Measurements from ENCODE around the gene LAMA3.
A peak's percentile ranks its signal among the peaks of the same experiment; 100 is the strongest.

The LAMA3 gene

DNA sequence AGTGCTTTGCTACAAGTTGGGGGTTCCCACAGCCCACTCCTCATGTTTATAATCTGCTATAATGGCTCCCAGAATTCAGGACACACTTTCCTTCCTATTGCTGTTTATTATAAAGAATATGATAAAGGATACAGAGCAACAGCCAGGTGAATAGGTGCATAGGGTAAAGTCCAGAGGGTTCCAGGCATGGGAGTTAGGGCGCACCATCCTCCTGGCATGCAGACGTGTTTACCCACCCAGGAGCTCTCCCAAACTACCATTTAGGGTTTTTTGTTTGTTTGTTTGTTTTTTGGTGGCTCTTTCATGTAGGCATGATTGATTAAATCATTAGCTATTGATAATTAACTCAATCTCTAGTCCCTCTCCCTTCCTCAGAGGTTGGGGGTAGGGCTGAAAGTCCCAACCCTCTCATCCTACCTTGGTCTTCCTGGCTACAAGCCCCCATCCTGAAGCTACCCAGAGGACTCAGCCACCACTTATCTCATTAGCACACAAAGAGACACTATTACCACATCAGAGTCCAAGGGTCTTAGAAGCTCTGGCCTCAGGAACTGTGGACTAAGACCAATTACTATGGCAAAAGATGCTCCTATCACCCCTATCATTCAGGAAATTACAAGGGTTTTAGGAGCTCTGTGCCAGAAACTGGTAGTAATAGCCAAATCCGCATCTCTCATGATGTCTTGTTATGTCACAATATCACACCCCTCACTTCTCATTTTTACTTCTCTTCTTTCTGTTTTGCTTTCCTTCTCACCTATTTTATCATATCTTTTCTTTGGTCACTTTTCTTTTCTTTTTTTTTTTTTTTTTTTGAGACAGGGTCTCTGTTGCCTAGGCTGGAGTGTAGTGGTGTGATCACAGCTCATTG is 170.4 kb downstream of the LAMA3 start:
- DNase-seq: no peak

GRCh38 chr18:23861326-23861725 is 172.1 kb downstream of the LAMA3 start:
- no peak for DNase-seq

- no peak for DNase-seq
These were observed 172.7 kb downstream of the LAMA3 start for GRCh38 chr18:23861805-23862470.

- no peak for DNase-seq
These were observed 175.4 kb downstream of the LAMA3 start for GRCh38 chr18:23864624-23865023.

DNA sequence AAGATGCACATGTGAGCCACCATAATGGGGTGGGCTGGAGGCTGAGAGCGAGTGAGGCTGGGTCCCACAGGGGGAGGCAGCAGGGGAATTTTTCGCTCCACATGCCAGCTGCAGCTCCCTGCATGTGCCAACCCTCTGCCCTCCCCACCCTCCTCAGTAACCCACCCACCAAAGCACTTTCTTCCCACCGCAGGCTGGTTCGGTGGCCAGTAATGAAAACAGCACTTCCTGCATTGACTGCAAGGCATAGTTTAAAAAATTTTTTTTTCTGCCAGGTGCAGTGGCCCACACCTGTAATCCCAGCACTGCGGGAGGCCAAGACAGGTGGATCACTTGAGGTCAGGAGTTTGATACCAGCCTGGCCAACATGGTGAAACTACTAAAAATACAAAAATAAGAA is 177.8 kb downstream of the LAMA3 start:
- no peak for DNase-seq

- peak in 1 of 2 experiments; percentile 48 for DNase-seq
These were observed 179.0 kb downstream of the LAMA3 start for GRCh38 chr18:23868136-23868785.

GRCh38 chr18:23870676-23871380 is 181.6 kb downstream of the LAMA3 start:
- no peak for DNase-seq

DNA sequence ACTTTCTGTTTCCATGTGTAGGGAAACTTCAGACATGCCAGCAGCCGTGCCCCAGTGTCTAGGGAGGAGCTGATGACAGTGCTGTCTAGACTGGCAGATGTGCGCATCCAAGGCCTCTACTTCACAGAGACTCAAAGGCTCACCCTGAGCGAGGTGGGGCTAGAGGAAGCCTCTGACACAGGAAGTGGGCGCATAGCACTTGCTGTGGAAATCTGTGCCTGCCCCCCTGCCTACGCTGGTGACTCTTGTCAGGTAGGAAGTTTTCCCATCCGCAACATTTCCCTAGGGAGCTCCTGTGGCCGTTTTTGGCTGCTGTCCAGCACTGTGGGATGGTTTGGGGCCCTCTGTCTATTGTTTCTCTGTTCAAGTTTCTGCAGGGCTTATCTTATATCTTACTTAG is 182.2 kb downstream of the LAMA3 start:
- DNase-seq: no peak

GRCh38 chr18:23872701-23873550 is 183.7 kb downstream of the LAMA3 start:
- DNase-seq: no peak

DNA sequence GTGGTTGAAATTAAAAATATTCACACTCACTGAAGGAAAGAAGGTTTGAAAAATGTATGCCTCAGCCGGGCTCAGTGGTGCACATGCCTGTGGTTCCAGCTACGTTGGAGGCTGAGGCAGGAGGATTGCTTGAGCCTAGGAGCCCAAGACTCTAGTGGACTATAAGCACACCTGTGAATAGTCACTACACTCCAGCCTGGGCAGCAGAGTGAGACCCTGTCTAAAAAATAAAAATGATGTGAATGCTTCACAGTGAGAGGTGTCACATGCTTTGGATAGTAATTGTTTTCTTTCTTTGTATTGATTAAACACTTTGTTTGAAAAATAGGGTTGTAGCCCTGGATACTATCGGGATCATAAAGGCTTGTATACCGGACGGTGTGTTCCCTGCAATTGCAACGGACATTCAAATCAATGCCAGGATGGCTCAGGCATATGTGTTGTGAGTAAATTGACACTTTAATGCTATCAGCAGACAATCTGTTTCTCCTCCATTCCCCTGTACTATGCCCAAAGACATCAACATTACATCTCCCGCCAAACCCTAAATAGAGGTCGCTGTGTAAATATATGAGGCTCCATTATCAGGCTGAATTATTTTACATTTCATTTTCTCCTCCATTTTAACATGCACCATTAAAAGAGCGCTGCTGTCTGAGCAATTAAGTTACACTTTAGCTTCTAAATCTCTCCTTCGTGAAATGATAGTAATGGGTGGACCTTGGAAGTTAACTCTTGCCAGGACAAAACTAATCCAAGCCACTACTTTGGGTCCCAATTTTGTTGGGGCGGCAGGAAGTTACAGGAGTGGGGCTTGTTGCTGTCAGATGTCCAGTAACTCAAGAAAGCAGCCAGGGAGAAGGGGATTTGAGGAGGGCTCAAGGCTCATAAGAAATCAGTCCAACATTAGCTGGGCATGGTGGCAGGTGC is 187.0 kb downstream of the LAMA3 start:
- no peak for DNase-seq

- no peak for DNase-seq
These were observed 187.7 kb downstream of the LAMA3 start for GRCh38 chr18:23876921-23877320.

- no peak for DNase-seq
These were observed 188.1 kb downstream of the LAMA3 start for GRCh38 chr18:23877371-23877770.

DNA sequence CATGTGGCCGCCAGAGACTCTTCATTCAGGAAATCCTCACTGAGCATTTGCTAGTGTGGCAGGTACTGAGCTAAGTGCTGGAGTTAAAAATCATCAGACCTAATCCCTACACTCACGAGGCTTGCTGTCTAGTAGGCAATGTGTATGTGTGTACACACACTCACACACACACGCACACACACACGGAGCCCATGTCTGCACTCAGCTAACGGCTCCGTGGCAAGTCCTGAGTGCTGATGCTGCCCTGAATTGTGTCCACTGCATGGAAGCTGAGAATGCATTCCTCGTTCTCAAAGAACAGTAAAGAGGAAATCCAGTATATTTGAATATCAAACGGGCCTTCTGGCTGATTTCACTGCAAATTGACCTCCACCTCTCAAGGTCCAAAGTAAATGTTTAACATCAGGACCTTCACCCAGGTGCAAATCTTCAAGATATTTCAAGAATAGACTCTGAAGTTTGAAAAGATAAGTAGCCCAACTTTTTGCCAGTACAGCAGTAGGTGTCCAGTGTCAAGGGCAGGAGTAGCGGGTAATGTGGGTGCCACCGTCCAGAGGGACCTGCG is 189.2 kb downstream of the LAMA3 start:
- no peak for DNase-seq

- DNase-seq: no peak
These were observed 189.9 kb downstream of the LAMA3 start for GRCh38 chr18:23879126-23879525.

DNA sequence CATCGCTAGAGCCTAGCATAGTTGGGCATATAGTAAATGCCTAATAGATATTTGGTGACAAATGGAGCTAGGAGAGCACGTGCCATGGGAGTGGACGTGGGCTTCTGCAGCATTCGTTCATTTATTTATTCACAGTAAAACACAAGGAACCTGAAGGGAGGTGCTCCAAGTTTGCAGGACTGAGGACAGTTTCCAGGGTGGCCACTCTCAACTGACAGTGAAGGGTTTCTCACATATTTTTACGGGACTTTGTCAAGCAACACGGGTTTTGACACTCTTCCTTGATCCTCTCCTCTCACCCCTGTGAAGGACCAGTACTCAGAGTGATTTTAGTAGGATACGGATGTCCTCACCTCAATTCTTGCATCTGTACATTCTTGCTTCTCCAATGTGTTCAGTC is 190.3 kb downstream of the LAMA3 start:
- no peak for DNase-seq

- DNase-seq: no peak
These were observed 190.8 kb downstream of the LAMA3 start for GRCh38 chr18:23879966-23880565.

DNA sequence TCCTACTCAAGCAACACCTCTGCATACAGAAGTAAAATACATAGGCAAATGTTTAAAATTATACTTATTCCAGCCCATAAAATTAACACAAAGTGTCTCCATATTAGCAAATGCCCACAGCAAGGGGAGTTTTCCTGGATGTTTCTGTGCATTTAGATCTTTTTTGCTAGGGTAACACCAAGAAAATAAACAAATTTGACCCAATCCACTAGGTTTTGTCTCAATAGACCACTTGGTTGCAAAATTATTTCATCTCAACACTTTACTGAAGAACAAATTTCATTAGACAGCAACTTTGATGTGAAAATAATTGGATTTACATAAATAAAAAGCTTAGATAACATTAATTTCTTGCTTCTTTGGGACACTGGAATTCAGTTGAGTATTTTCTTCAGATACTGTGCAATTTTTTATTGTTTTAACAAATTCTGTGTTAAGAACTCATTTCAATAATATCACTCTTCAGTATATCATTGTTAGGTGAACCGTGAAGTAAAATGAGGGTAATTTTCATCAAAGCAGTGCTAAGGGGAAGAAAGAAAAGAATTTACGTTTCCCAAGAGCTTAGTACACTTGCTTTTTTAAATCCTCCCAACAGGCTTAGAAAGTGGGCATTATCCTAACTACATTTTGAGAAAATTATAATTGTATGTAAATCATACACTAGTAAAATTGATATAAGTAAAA is 191.8 kb downstream of the LAMA3 start:
- no peak for DNase-seq

DNA sequence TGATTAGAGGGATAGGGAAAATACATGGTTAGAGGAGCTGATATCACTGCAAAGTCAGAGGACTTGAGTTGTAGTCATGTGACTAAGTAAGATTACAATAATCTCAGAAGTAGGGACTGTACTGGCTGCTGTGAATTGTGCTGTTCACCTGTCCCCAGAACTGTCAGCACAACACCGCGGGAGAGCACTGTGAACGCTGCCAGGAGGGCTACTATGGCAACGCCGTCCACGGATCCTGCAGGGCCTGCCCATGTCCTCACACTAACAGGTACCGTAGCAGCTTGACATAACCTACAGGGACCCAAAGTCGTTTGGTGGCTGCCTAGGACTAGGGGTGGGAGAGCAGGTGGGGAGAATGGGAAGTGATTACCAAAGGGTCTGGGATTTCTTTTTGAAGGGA is 192.5 kb downstream of the LAMA3 start:
- no peak for DNase-seq

DNA sequence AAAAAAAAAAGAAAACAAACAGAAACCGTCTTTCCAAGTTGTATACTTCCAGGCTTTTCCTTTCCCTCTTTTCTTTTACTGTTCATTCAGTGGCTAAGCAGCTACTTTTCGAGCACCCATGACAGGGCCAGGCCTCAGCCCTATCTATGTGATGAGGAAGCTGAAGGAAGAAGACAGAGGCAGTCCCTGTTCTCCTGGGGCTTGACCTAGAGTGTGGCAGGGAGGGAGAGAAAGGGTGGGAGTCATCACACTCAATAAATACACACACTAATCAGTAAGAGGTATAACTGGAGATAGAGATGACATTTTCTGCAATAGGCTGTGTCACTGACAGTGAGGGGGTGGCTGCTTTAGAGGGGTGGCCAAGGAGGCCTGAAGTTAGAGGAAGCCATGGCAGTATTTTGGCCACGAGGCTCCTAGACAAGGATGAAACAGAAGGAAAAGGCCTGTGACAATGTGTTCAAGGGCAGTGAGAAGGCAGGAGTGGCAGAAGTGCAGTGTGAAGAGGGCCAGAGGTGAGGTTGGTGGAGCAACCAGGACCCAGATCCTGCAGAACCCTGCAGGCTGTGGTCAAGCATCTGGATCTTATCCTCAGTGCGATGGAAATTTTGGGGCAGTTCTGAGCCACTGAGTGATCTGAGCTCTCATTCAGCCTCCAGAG is 193.5 kb downstream of the LAMA3 start:
- no peak for DNase-seq
